NB4 (cell line): ENCODE data around the gene ERMN.

ENCODE experiments used
- MYC ChIP-seq: IDR thresholded peaks from 2 replicates; pipeline ENCODE4 v1.6.1; 2011; ENCODE audit warnings: low read depth, low read length
- POLR2A ChIP-seq: IDR thresholded peaks from 2 replicates; pipeline ENCODE4 v1.6.1; 2011; ENCODE audit warnings: mild to moderate bottlenecking; ENCODE audit not compliant: insufficient read length; ENCODE audit errors: extremely low read depth
- TF ChIP-seq, protein P1 (sequence below): IDR thresholded peaks from one replicate; pipeline ENCODE4 v1.5.1; 2012; ENCODE audit warnings: low read depth, low read length

DNA sequence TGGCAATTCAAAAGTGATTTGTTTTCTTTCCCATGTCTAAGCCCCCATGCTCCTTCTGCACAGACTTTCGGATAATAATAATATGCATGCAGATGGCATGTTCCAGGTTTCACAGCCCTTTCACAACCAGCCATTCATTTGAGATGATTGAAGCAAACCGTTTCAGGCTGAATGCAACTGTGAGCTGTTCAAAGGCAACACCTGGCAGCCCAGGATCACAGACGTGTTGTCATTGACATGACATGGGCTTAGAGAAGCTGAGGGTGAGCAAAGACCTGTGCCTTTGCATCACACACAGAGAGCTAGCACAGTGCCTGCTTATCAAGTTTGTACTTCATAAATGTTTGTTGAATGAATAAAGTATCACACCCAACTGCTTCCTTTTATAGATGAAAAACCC is 12.4 kb upstream of the ERMN start:
- TF ChIP-seq, protein P1, sequence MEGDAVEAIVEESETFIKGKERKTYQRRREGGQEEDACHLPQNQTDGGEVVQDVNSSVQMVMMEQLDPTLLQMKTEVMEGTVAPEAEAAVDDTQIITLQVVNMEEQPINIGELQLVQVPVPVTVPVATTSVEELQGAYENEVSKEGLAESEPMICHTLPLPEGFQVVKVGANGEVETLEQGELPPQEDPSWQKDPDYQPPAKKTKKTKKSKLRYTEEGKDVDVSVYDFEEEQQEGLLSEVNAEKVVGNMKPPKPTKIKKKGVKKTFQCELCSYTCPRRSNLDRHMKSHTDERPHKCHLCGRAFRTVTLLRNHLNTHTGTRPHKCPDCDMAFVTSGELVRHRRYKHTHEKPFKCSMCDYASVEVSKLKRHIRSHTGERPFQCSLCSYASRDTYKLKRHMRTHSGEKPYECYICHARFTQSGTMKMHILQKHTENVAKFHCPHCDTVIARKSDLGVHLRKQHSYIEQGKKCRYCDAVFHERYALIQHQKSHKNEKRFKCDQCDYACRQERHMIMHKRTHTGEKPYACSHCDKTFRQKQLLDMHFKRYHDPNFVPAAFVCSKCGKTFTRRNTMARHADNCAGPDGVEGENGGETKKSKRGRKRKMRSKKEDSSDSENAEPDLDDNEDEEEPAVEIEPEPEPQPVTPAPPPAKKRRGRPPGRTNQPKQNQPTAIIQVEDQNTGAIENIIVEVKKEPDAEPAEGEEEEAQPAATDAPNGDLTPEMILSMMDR = no peak
- TF ChIP-seq POLR2A = no peak
- no peak for TF ChIP-seq MYC
